A549 treated with Mapracorat at 1 μM for 4 hours (cell line): ENCODE data around the gene LIMCH1. TPM values are rescaled to one million over a fixed set of nuclear protein-coding genes. Genes with fewer than 3 reads are reported as not detected.

ENCODE experiments used
- total RNA-seq: library from RNA; stranded (reverse); fragments of 200-300 nt; extraction: Qiagen RNA extraction; gene quantifications from 5 replicates; pipeline ENCODE4 v1.2.3, GENCODE V29; 2022

The LIMCH1 gene, protein sequence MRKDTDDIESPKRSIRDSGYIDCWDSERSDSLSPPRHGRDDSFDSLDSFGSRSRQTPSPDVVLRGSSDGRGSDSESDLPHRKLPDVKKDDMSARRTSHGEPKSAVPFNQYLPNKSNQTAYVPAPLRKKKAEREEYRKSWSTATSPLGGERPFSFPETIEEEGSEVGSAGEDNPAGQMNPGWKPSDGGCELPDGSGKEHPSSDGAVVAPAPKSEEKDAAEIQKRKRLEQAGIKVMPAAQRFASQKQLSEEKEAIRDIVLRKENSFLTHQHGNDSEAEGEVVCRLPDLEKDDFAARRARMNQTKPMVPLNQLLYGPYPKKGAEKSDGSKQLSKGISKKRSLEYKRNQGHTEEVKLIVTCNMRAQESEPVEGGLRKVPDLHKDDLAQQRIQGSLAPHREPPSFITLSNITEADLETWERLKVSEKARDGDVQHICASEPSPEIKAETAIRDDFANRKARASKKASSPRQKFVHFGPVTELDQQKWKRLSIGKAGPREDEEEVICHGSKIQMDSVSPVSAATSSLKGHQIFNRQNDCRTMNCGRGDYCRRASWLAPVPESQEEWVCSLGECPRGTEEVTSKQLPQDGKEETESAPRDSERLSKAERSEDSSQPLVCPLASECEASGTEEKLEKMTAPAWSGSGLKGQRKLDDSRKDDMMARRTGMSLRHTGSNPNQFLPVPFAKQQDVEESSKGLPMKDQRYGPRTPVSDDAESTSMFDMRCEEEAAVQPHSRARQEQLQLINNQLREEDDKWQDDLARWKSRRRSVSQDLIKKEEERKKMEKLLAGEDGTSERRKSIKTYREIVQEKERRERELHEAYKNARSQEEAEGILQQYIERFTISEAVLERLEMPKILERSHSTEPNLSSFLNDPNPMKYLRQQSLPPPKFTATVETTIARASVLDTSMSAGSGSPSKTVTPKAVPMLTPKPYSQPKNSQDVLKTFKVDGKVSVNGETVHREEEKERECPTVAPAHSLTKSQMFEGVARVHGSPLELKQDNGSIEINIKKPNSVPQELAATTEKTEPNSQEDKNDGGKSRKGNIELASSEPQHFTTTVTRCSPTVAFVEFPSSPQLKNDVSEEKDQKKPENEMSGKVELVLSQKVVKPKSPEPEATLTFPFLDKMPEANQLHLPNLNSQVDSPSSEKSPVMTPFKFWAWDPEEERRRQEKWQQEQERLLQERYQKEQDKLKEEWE (N-terminal part only)
- total RNA-seq, result 34.0 to 51.3 TPM (median 46.4 TPM) in 5 replicates

DNA sequence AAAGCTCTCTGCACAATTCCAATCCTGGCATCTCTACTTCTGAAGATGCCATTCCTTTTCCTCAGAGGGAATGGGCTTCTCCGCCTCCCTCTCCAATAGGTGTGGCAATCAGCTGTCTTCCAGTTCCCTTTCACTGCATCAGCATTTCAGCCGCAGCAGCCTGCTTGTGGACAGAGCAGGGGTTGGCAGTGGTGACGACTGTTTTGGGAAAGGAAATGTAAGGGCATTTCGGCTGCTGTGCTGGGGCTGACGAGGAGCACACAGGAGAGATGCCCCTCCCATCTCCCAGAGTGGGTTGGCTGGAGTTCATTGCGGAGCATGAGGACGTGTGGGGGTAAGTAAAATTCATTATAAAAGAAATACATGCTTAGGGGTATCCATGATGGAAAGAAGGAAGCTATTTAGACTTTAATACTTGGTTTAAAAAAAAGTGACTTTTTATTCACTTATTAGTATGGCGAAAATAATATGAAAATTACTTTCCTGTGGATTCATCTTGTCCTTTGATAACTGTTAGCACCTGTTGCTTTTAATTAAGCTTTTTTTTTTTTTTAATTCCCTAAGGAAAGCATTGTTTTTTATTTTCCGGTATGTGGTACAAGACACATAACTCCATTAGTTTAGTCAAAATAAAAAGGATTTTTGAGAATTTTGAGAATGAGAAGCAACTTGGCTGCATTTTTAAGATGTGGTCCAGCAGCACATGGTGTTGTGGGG, at the start of gene LIMCH1:
TSS of gene LIMCH1 (plus strand) at position 141 of the 717 bp plus-strand sequence. CDS start 67,839 bp downstream, outside the sequence.

GRCh38 chr4:41748571-41749475, 210.9 kb downstream of the LIMCH1 start, which contains the start of gene PHOX2B:
TSS of gene PHOX2B (minus strand) at chr4:41748725. CDS start at chr4:41748610, 115 bp downstream.

Other genes with a start within 250 kb of the LIMCH1 start
- gene PHOX2B, start 210.6 kb downstream of the LIMCH1 start, total RNA-seq, result not detected in 5 replicates